ENCODE data around the gene CLMN. TPM values are rescaled to one million over a fixed set of nuclear protein-coding genes. Genes with fewer than 3 reads are reported as not detected.

Gene CLMN
- total and polyA plus RNA-seq, 9 of the 15 experiments (the other 6 are each of a cell fraction or from before 2014, with no cell fraction given) = 0.01 to 0.18 (median 0.07) TPM; not detected in 4

GRCh38 chr14:95365401-95365800 lies 45.7 kb upstream of the CLMN start (continued):
- TF ChIP-seq, protein P1, sequence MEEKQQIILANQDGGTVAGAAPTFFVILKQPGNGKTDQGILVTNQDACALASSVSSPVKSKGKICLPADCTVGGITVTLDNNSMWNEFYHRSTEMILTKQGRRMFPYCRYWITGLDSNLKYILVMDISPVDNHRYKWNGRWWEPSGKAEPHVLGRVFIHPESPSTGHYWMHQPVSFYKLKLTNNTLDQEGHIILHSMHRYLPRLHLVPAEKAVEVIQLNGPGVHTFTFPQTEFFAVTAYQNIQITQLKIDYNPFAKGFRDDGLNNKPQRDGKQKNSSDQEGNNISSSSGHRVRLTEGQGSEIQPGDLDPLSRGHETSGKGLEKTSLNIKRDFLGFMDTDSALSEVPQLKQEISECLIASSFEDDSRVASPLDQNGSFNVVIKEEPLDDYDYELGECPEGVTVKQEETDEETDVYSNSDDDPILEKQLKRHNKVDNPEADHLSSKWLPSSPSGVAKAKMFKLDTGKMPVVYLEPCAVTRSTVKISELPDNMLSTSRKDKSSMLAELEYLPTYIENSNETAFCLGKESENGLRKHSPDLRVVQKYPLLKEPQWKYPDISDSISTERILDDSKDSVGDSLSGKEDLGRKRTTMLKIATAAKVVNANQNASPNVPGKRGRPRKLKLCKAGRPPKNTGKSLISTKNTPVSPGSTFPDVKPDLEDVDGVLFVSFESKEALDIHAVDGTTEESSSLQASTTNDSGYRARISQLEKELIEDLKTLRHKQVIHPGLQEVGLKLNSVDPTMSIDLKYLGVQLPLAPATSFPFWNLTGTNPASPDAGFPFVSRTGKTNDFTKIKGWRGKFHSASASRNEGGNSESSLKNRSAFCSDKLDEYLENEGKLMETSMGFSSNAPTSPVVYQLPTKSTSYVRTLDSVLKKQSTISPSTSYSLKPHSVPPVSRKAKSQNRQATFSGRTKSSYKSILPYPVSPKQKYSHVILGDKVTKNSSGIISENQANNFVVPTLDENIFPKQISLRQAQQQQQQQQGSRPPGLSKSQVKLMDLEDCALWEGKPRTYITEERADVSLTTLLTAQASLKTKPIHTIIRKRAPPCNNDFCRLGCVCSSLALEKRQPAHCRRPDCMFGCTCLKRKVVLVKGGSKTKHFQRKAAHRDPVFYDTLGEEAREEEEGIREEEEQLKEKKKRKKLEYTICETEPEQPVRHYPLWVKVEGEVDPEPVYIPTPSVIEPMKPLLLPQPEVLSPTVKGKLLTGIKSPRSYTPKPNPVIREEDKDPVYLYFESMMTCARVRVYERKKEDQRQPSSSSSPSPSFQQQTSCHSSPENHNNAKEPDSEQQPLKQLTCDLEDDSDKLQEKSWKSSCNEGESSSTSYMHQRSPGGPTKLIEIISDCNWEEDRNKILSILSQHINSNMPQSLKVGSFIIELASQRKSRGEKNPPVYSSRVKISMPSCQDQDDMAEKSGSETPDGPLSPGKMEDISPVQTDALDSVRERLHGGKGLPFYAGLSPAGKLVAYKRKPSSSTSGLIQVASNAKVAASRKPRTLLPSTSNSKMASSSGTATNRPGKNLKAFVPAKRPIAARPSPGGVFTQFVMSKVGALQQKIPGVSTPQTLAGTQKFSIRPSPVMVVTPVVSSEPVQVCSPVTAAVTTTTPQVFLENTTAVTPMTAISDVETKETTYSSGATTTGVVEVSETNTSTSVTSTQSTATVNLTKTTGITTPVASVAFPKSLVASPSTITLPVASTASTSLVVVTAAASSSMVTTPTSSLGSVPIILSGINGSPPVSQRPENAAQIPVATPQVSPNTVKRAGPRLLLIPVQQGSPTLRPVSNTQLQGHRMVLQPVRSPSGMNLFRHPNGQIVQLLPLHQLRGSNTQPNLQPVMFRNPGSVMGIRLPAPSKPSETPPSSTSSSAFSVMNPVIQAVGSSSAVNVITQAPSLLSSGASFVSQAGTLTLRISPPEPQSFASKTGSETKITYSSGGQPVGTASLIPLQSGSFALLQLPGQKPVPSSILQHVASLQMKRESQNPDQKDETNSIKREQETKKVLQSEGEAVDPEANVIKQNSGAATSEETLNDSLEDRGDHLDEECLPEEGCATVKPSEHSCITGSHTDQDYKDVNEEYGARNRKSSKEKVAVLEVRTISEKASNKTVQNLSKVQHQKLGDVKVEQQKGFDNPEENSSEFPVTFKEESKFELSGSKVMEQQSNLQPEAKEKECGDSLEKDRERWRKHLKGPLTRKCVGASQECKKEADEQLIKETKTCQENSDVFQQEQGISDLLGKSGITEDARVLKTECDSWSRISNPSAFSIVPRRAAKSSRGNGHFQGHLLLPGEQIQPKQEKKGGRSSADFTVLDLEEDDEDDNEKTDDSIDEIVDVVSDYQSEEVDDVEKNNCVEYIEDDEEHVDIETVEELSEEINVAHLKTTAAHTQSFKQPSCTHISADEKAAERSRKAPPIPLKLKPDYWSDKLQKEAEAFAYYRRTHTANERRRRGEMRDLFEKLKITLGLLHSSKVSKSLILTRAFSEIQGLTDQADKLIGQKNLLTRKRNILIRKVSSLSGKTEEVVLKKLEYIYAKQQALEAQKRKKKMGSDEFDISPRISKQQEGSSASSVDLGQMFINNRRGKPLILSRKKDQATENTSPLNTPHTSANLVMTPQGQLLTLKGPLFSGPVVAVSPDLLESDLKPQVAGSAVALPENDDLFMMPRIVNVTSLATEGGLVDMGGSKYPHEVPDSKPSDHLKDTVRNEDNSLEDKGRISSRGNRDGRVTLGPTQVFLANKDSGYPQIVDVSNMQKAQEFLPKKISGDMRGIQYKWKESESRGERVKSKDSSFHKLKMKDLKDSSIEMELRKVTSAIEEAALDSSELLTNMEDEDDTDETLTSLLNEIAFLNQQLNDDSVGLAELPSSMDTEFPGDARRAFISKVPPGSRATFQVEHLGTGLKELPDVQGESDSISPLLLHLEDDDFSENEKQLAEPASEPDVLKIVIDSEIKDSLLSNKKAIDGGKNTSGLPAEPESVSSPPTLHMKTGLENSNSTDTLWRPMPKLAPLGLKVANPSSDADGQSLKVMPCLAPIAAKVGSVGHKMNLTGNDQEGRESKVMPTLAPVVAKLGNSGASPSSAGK (IDR thresholded peaks at IDR 0.05) = no peak
- no peak for TF ChIP-seq HDAC8 (tag; IDR thresholded peaks at IDR 0.05)
- TF ChIP-seq CBX1 (IDR thresholded peaks at IDR 0.05; ENCODE audit: low read depth) = no peak
- TF ChIP-seq ZNF224 (CRISPR knock-in tag; IDR thresholded peaks at IDR 0.05) = no peak
- no peak for TF ChIP-seq RBM34 (IDR thresholded peaks at IDR 0.05; ENCODE audit: borderline replicate concordance, insufficient read depth, low read length)
- TF ChIP-seq NFRKB (IDR thresholded peaks at IDR 0.05; ENCODE audit: low read depth) = no peak
- TF ChIP-seq HMG20B (CRISPR knock-in tag; IDR thresholded peaks at IDR 0.05) = no peak
- TF ChIP-seq, protein P2, sequence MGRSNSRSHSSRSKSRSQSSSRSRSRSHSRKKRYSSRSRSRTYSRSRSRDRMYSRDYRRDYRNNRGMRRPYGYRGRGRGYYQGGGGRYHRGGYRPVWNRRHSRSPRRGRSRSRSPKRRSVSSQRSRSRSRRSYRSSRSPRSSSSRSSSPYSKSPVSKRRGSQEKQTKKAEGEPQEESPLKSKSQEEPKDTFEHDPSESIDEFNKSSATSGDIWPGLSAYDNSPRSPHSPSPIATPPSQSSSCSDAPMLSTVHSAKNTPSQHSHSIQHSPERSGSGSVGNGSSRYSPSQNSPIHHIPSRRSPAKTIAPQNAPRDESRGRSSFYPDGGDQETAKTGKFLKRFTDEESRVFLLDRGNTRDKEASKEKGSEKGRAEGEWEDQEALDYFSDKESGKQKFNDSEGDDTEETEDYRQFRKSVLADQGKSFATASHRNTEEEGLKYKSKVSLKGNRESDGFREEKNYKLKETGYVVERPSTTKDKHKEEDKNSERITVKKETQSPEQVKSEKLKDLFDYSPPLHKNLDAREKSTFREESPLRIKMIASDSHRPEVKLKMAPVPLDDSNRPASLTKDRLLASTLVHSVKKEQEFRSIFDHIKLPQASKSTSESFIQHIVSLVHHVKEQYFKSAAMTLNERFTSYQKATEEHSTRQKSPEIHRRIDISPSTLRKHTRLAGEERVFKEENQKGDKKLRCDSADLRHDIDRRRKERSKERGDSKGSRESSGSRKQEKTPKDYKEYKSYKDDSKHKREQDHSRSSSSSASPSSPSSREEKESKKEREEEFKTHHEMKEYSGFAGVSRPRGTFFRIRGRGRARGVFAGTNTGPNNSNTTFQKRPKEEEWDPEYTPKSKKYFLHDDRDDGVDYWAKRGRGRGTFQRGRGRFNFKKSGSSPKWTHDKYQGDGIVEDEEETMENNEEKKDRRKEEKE (IDR thresholded peaks at IDR 0.05; ENCODE audit: borderline replicate concordance in 1 of 2, control insufficient read depth in 1 of 2, low read depth in 2 of 2, low read length in 1 of 2) = no peak
- no peak for TF ChIP-seq RUNX1 (IDR thresholded peaks at IDR 0.05; ENCODE audit: low read depth)
- TF ChIP-seq ZNF444 (CRISPR knock-in tag; IDR thresholded peaks at IDR 0.05) = no peak
- TF ChIP-seq, protein P3, sequence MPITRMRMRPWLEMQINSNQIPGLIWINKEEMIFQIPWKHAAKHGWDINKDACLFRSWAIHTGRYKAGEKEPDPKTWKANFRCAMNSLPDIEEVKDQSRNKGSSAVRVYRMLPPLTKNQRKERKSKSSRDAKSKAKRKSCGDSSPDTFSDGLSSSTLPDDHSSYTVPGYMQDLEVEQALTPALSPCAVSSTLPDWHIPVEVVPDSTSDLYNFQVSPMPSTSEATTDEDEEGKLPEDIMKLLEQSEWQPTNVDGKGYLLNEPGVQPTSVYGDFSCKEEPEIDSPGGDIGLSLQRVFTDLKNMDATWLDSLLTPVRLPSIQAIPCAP (CRISPR knock-in tag; IDR thresholded peaks at IDR 0.05; ENCODE audit: borderline replicate concordance) = no peak

Data from K562 (cell line).